LNCaP clone FGC (cell line): ENCODE results near the gene PPP1R16B.

Experiments
- DNase-seq: peaks from one replicate; pipeline ENCODE4 v3.0.0-alpha.2; 2011; ENCODE audit warnings: low read depth
- H3K4me3 ChIP-seq: 2 replicates; pipeline ENCODE4 v1.5.1; 2011; ENCODE audit warnings: mild to moderate bottlenecking, low read depth, low read length, control low read depth
- TF ChIP-seq, protein P1 (sequence below): IDR thresholded peaks from 2 replicates; pipeline ENCODE4 v1.5.1; 2012; ENCODE audit warnings: mild to moderate bottlenecking; ENCODE audit not compliant: control insufficient read depth, insufficient read depth; ENCODE audit errors: extremely low read depth

PPP1R16B gene

DNA sequence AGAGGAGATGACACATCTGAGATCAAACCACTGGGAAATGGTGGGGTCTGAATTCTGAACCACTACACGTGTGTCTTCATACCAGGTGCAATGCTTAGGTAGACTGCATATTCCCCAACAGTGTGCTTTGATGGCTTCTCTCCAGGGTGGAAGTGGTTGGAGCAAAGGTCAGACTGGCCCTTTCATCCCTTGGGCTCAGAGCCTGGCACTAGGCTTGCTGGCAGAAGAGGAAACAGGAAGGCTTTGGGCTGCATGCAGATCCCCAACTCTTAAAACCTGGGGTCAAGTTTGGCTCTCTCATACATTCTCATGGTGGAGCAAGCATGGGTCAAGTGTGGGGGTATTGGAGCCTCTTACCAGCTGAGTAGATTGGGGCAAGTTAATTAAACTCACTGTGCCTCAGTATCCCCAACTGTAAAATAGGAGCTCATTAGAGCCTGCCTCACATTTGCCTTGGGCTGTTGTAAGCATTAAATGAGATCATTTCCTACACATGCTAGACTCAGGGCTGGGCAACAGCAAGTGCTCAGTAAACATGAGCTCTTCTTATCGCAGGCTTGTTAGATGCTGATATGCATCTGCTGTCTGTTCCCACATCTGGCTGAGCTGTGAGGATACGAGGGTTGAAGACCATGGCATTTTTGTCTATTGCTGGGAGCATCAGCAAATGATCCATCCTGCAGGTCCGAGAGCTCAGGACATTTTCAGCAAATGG lies 69.1 kb downstream of the PPP1R16B start:
- H3K4me3 ChIP-seq, result no peak overlapping the region
- TF ChIP-seq, protein P1, sequence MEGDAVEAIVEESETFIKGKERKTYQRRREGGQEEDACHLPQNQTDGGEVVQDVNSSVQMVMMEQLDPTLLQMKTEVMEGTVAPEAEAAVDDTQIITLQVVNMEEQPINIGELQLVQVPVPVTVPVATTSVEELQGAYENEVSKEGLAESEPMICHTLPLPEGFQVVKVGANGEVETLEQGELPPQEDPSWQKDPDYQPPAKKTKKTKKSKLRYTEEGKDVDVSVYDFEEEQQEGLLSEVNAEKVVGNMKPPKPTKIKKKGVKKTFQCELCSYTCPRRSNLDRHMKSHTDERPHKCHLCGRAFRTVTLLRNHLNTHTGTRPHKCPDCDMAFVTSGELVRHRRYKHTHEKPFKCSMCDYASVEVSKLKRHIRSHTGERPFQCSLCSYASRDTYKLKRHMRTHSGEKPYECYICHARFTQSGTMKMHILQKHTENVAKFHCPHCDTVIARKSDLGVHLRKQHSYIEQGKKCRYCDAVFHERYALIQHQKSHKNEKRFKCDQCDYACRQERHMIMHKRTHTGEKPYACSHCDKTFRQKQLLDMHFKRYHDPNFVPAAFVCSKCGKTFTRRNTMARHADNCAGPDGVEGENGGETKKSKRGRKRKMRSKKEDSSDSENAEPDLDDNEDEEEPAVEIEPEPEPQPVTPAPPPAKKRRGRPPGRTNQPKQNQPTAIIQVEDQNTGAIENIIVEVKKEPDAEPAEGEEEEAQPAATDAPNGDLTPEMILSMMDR, result no peak
- DNase-seq, result no peak

DNA sequence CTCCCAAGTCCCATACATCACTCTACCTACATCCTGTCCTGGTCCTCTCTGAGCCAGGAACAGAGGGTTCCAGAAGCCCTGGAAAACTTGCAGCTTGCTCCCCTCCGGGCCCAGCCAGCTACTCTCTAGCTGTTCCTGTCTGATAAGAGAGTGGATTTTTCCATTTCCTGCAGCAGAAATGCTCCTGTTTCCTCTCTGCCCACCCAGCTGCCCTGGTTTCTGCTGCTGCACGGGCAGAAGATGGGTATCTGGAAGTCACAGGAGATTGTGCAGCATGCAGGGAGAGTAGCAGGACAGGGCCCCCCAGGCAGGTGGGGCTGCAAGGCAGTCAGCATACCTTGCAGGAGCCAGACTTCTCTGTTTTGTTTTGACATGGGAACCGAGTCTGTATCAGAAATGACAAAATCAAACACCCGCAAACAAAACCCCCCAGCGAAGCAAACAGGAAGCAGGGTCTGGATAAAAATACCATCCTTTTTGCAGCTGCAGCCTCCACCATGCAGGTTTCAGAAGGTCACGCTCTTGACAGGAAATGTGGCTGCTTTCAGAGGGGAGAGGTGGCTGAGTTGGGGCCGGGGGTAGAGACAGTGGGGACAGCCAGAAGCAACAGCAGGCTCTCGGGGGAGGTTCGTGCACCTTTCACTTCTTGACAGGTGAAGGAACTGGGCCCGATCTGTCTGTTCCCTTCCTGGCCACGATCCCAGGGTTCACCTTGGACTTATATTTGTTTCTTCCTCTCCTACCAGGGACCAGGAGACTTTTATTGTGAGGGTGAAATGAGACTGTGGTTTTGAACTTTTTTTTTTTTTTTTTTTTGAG lies 69.9 kb downstream of the PPP1R16B start:
- H3K4me3 ChIP-seq, result no peak overlapping the region
- DNase-seq, result no peak
- TF ChIP-seq, protein P1, result no peak

DNA sequence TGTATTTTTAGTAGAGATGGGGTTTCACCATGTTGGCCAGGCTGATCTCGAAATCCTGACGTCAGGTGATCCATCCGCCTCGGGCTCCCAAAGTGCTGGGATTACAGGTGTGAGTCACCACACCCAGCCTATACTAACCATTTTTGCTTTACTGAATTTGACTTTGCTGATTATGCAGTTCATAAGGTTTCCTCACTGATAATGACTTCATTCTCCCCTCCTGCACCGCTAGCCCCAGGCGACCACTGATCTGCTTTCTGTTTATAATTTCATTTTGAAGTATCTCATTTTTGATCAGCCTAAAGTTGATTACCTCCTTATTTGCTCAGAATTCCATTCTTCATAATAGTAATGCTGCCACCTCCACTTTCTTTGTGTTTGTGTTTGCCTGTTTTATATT lies 72.0 kb downstream of the PPP1R16B start:
- TF ChIP-seq, protein P1, result no peak
- DNase-seq, result no peak
- H3K4me3 ChIP-seq, result no peak overlapping the region

DNA sequence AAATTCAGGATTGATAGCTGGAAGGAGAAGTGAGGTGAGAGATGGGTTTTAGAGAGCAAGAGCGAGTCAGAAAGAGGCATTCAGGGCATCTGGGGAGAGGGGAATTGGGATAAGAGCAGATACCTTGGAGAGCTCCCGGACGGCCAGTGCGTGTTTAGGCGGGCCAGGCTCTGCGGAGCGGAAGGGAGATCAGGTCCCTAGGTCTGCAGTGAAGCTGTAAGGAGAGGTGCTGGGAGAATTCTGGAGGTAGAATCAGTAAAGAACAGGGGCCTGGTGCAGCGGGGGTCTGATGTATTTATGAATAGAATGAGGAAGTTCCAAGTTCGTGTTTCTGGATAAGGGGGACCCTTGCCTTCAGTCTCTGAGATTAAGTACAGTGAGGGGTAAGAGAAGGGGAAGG lies 73.4 kb downstream of the PPP1R16B start:
- TF ChIP-seq, protein P1, result no peak
- H3K4me3 ChIP-seq, result no peak overlapping the region
- no peak for DNase-seq

DNA sequence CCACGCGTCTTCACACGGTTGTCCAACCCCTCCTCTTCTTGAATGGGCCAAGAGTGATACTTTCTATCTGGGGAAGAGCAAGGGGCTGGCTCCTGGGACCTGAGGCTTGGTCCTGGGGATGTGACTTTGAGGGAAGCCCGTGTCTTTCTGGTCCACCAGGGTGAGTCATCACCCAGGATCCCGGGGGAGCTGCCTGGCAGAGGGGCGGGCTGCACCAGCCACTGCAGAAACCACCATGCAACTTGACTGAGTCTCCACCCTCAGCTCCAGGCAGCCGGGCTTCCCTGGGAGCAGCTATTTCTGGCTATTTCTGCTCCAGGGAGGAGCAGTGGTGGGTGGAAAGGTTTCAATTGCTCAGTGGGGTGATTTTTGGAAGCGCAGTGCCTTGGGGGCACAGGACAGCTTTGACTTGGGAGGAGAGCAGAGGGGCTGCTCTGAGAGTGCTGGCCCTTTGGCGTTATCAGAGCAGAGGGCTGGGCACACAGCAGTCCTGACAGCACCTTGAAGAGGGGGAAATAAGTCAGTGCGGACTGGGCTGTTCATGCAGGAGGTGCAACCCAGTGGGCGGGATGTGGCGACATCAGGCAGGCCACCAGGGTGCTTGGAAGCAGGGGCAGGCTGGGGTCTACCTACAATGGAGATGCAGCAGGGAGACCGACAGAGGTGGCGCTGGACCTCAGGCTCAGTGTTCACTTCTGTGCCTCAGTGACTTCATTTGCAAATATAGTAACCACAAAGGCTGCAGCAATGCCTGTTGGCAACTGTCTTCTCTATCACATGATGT lies 75.6 kb downstream of the PPP1R16B start:
- no peak overlapping the region for H3K4me3 ChIP-seq
- TF ChIP-seq, protein P1, result no peak
- no peak for DNase-seq

DNA sequence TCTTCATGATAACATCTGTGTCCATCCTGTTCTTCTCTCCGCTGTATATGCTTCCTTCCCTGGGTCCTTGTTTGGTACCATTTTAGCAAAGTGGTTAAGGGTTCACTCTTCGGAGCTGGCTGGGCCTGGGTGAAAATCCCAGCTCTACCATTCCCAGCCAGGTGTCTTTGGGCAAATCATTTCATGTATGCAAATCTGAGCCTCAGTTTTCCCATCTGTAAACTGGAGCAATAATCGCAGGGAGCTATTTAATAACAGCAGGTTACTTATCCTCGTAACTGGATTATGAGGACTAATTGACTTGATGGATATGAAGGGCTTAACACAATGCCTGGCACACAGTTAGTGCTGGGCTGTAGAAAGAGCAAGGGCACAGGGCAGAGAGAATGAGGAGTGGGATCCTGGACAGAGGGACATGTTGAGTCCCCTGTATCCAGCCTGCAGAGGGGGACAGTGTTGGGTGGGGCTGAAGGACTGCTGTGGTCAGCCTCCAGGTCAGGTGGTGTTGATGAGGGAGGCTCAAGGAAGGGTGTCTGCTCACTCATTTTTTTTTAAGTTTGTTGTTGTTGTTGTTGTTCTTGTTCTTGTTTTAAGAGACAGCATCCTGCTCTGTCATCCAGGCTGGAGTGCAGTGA lies 76.4 kb downstream of the PPP1R16B start:
- TF ChIP-seq, protein P1, result no peak
- no peak overlapping the region for H3K4me3 ChIP-seq
- no peak for DNase-seq
